MM.1S (cell line): ENCODE results near the gene TSC22D4.

Experiments used
- EZH2 ChIP-seq: fragments of 300-600 bp; sonication (generic); optimal IDR thresholded peaks from 2 replicates; pipeline ENCODE3; 2017; ENCODE audit warnings: low read depth, mild to moderate bottlenecking, antibody characterized with exemption, low read length, mixed read lengths
- EZH2phosphoT487 ChIP-seq: fragments of 300-600 bp; sonication (generic); IDR thresholded peaks from 2 replicates; pipeline ENCODE4 v1.6.1; 2018; ENCODE audit warnings: antibody characterized with exemption, low read length
- TF ChIP-seq, protein P1 (sequence below): fragments of 300-600 bp; sonication (generic); IDR thresholded peaks from 2 replicates; pipeline ENCODE4 v1.5.1; 2016; ENCODE audit warnings: antibody characterized with exemption, low read length, mixed read lengths

DNA sequence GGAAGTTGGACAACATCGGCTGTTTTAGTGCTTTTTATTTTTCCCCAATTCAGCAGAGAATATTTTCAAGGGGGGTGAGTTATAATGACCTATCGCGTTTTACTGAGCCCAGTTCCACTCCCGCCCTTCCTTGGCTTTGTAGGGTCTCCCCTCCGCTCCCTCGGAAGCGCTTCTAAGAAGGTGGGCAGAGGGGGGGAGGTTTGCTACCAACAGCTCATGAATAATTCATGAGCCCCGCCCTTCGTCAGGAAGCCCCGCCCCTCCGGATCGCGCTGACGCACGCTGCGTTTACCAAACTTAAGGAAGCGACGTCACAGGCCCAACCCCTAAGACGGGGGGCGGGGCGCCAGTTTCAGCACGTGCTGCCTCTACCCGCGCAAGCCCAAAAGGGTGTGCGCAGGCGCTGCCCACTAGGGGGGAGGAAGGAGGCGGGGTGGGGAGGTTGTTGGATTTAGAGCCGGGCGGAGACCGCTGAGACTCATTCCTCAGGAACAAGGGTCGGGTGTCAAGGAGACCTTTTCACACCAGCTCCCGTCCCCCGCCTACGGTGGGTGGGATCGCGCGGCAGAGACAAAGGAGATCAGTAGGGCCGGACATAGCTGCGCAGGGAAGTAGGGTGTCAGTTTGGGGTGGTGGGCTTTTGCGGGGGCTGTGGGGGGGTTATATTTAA is 49.9 kb downstream of the TSC22D4 start:
- TF ChIP-seq, protein P1, sequence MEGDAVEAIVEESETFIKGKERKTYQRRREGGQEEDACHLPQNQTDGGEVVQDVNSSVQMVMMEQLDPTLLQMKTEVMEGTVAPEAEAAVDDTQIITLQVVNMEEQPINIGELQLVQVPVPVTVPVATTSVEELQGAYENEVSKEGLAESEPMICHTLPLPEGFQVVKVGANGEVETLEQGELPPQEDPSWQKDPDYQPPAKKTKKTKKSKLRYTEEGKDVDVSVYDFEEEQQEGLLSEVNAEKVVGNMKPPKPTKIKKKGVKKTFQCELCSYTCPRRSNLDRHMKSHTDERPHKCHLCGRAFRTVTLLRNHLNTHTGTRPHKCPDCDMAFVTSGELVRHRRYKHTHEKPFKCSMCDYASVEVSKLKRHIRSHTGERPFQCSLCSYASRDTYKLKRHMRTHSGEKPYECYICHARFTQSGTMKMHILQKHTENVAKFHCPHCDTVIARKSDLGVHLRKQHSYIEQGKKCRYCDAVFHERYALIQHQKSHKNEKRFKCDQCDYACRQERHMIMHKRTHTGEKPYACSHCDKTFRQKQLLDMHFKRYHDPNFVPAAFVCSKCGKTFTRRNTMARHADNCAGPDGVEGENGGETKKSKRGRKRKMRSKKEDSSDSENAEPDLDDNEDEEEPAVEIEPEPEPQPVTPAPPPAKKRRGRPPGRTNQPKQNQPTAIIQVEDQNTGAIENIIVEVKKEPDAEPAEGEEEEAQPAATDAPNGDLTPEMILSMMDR: no peak
- TF ChIP-seq EZH2phosphoT487 (no peak), EZH2 (no peak)
